HG02981 (cell line): Measurements from ENCODE around the gene ZWINT.

Experiments
- ATAC-seq: cut with Tn5 transposase; IDR thresholded peaks from one replicate; pipeline ENCODE4 v1.9.1; 2021; ENCODE audit warnings: mild to moderate bottlenecking, moderate library complexity; ENCODE audit not compliant: unreplicated experiment

Gene ZWINT

DNA sequence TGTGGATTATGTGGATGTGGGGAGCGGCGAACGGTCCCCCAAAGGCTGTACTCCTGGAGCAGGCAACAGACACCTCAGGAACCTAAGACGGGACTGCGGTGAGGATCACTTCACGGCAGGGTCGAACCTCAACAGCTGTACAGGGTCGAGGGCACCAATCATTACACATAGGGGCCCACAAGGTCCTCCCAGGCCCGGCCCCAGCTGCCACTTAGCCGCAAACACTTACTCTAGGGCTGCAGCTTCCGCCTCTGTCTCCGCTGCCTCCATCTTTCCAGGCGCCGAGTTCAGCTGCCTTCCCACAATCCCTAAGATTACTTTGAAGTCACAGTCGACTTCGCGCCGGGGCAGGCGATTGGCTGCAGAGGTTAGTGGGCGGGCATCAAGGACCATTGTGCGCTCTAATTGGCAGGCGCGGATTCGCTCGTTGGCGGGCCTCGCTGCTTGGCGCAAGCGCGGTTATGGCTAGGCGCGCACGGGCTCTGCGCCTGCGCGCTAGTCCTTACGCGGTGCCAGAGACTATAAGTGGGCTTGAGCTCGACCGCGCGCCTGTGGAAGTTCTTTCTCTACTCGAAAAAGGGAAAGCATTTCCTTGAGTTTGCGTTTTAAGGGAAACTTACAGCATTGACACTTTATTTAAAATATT, at the start of gene ZWINT:
ZWINT (minus strand) TSS at position 293 of the 646 bp plus-strand sequence; CDS start at position 270, 23 bp downstream.
- ATAC-seq = peak; percentile 99

DNA sequence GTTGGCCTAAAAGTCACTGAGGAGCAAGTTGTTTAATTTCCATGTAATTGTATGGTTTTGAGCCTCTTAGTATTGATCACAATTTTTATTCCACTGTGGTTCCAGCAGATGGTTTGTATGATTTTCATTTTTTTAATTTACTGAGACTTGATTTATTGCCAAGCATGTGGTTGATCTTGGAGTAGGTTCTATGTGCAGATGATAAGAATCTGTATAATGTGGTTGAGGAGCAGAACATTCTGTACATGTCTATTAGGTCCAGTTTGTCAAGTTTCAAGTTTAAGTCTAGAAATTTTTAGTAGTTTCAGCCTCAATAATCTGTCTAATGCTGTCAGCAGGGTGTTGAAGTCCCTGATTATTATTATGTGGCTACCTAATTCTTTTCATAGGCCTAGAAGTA, 22.7 kb upstream of the ZWINT start:
- no peak for ATAC-seq

- ATAC-seq = no peak
These were observed 9.4 kb upstream of the ZWINT start for GRCh38 chr10:56370217-56371113.

GRCh38 chr10:56360583-56360966, 484 bp downstream of the ZWINT start:
- no peak for ATAC-seq

DNA sequence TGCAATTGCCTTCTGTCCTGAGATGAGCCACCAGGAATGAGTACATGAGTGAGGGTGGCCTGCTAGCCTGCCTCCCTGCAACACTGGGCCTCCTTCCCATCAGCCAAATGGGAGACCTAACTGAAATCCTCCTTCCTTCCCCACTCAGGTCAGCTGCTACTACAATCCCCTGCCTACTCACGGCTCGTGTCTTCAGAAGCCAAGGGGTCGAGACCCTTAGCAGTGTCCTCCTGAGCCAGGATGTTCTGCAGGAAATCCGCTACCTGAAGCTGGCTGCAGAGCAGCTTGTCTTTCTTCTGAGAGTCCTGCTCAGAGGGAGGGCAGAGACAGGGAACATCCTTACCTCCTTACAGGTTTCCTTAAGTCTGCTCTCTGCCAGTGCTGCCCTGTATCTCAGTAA, 1.2 kb downstream of the ZWINT start:
- ATAC-seq = no peak

GRCh38 chr10:56357018-56357417, 4.0 kb downstream of the ZWINT start:
- ATAC-seq = no peak

DNA sequence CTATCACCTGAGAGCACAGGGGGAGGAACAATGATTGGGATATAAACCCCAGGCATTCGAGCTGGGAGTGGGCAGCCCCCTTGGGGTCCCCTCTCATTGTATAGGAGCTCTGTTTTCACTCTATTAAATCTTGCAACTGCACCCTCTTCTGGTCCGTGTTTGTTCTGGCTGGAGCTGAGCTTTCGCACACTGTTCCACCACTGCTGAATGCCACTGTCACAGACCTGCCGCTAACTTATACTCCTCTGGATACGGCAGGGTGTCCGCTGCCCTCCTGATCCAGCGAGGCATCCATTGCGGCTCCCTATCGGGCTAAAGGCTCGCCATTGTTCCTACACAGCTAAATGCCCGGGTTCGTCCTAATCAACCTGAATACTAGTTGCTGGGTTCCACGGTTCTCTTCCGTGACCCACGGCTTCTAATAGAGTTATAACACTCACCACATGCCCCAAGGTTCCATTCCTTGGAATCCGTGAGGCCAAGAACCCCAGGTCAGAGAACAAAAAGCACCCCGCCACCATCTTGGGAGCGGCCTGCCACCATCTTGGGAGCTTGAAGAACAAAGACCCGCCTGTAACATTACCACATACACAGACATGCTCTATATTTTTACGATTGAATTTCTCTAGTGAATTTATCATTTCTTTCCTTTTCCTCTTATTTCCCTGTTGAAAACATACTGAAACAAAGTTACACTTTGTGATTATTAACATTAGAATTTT, 9.0 kb downstream of the ZWINT start:
- no peak for ATAC-seq

DNA sequence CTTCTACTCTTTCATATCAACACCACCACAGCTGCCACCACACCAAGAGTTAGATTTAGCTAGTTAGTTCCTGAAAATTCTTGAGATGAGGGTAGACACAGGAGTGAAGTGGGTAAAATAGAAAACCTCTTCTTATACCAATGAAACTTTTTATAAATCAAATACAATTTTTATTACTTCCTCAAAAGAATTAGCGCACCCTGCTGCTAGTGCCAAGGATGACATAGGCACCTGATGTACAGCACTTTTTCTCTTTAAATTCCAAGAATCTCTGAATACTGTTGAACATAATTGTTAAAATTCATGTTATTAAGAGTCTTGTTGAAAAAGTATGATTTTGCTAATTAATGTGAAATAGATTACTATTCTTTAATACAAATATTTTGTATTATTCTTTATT, 11.4 kb downstream of the ZWINT start:
- no peak for ATAC-seq

DNA sequence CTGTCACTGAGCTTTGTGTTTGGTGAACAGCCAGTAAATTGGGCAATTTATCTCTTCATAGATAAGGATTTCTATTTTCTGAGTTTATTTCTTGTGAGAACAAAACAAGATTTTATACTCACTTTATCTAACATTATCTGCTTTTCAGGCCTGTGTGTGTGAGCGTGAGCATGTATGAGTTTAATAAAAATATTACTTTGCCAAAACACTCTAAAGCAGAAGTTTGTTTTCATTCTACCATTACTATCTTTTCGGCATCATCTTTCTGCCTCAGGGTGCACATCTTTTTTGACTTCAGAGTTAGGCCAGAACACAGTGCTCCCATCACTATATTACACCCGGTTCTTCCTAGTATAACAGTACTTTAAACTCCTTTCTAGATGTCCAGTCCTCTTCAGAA, 13.0 kb downstream of the ZWINT start:
- no peak for ATAC-seq

DNA sequence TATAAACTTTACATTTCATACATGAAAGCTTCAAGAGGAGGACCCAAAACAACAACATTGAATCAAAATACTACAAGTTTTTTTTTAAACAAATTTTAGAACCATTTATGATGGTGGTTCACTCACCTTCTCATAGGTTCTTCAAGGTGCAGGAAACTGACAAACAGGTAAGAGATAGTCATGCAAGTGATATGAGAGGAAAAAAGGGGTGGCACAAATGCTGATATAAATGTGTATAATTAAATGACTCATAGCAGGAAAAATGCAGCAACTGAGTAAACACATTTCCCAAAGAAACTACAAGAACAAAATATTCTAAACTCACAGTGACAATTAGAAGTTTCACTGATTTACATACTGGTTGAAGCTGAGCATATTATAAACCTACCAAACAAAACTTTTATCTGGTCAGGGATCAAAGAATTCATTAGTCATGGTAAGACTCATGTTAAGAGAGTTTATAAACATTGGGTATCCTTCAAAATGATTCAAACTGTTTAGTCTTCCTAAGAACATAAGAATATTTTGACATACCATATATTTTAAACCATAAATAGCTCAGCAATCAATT, 14.1 kb downstream of the ZWINT start:
- no peak for ATAC-seq

- ATAC-seq = no peak
These were observed 19.4 kb downstream of the ZWINT start for GRCh38 chr10:56341612-56342011.

DNA sequence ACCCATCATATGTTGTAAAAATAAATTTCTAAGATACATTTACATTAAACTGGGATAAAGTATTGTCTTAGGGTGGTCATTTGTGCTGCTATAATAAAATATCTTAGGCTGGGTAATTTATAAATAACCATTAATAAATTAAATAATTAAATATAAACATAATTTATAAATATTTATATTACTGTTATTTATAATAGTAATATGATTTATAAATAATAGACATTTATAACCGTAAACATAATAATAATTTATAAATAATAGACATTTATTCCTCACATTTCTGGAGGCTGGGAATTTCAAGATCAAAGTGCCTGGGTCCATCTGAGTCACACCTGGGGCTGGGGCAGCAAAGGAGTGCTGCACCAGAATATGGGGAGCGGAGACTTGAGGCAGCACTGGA, 31.1 kb downstream of the ZWINT start:
- ATAC-seq = no peak

- no peak for ATAC-seq
These were observed 33.9 kb downstream of the ZWINT start for GRCh38 chr10:56327118-56327517.

DNA sequence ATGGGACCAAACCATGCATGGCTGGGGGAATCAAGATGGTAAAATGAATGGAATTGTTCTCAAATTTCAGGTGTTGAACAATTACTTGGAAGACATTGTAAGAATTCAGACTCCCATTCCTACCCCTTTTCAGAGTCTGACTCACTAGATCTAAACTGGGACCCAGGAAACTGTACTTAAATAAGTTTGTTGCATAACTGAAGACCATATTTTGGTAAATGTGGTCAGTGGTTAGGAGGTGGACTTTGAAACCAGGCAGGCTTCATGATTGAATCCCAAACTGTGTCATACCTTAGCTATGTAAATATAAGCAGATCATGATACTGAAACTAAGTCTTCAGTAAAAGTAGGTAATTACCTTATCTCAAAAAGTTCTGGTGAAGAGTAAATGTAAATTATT, 41.7 kb downstream of the ZWINT start:
- peak; percentile 96 for ATAC-seq

DNA sequence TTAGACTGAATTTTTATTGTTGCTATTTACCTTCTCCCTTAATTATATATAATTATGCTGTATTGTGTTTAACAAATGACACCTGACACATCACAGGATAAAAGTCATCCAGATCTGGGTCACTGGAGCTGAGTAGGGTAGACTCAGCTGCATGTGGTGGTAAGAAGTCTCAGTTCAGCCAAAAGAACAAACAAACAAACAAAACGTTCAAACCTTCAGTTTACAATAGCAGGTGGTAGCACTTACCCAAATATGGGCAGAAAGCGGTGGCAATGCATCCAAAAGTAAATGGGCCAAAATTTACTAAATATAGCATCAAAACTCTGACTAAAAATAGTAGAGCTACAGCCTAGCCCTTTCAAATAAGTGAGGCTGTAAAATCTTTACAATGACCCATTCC, 42.2 kb downstream of the ZWINT start:
- ATAC-seq = peak; percentile 11

- ATAC-seq = no peak
These were observed 43.5 kb downstream of the ZWINT start for GRCh38 chr10:56317603-56318002.

- no peak for ATAC-seq
These were observed 44.5 kb downstream of the ZWINT start for GRCh38 chr10:56316603-56317002.
